GM21423 (cell line): ENCODE results near the gene MC1R.
"Not testable (repeated sequence)": the region's sequence is repeated elsewhere in the genome, so short reads cannot be mapped to it uniquely, and the experiment has no call there.

Experiments
- ATAC-seq: cut with Tn5 transposase; IDR thresholded peaks from one replicate; pipeline ENCODE4 v1.9.1; 2021; ENCODE audit warnings: mild to moderate bottlenecking, moderate library complexity; ENCODE audit not compliant: unreplicated experiment

Gene MC1R

DNA sequence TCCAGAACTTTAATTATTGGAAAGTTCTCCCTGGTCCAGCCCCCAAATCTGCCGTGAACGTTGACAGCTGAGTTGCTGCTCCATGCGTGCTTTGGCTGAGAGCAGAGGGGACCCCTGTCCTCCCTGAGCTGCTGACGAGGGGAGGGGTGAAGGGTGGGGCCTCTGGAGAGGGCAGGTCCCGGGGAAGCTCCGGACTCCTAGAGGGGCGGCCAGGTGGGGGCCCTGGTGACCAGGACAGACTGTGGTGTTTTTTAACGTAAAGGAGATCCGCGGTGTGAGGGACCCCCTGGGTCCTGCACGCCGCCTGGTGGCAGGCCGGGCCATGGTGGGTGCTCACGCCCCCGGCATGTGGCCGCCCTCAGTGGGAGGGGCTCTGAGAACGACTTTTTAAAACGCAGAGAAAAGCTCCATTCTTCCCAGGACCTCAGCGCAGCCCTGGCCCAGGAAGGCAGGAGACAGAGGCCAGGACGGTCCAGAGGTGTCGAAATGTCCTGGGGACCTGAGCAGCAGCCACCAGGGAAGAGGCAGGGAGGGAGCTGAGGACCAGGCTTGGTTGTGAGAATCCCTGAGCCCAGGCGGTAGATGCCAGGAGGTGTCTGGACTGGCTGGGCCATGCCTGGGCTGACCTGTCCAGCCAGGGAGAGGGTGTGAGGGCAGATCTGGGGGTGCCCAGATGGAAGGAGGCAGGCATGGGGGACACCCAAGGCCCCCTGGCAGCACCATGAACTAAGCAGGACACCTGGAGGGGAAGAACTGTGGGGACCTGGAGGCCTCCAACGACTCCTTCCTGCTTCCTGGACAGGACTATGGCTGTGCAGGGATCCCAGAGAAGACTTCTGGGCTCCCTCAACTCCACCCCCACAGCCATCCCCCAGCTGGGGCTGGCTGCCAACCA lies at the start of gene MC1R:
Gene MC1R (plus strand): TSS at position 410 of the 895 bp plus-strand sequence. CDS start 397 bp downstream, at position 807.
- no peak for ATAC-seq

DNA sequence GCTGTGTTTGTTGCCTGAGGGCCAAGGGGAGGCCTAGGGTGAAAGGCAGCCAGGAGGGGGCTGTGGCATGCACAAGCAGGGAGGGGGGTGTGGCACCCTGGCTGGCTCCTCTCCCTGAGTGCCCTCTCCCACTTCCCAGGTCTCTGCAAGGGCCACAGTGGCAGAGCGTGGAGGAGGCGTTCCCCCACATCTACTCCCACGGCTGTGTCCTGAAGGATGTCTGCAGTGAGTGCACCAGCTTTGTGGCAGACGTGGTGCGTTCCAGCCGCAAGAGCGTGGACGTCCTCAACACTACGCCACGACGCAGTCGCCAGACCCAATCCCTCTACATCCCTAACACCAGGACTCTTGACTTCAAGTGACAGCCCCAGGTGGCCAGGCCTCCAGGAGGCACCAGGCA lies 48.8 kb upstream of the MC1R start:
- ATAC-seq, result no peak

DNA sequence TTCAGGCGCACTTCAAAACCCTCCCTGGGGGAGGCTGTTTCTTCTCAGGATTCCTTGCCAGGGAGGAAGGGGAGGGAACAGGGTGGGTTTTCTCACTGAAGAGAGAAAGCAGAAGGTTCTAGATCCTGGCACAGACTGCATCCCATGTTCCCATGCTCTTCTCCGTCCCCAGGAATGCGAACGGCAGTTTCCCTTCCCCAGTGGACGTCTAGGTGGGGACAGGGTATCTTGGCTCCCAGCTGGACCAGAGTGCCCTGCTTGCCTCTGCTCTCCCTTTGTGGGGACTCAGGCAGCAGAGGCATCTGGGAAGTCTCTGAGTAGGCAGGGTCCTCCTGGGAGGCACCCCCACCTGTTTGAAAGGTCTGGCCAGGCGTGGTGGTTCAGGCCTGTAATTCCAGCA lies 48.2 kb upstream of the MC1R start:
- ATAC-seq, result no peak

DNA sequence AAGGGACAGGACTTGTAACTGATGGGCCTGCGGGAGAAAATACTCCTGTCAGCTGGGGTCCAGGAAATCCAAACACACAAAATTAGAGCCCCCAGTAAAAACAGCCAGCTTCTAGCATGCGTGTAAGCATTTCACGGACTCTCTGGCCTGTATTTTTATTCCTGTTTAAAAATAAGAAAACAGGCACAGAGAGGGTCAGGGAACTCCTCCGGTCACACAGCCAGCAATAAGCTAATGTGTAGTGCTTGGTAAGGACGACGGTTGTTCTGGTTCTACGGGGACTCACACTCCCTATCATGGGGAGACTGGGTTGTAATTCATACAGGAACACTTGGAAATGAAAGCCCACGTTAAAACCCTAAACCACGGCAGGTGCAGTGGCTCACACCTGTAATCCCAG lies 46.8 kb upstream of the MC1R start:
- no peak for ATAC-seq

DNA sequence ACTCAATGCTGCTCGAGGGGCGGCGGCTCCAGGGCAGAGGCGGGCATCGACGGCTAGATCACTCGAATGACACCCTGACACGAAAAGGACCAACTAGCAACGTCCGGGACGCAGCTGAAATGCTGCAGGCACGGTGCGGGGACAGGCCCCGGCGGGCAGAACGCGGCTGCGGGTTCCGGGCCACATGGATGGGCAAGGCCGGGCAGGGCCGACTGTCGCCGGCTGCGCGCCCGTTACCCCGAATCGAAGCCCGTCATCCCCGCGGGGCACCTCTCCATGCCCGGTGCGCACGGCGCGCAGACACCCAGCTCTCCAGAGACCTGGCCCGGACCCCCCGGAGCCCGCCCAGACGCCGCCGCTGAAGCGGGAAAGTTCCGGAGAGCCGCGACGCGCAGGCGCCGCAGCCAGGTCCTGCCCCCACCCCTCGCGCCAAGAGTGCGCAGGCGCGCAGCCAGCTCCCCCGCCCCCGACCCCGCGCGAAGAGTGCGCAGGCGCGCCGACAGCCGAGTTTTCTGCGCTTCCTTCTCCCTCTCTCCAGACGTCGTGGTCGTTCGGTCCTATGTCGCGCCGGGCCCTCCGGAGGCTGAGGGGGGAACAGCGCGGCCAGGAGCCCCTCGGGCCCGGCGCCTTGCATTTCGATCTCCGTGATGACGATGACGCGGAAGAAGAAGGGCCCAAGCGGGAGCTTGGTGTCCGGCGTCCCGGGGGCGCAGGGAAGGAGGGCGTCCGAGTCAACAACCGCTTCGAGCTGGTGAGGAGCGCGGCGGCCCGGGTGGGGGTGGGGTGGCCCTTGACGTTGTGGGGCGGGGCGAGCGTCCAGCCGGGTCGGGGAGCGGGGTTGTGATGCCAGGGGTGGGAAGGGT lies 45.3 kb upstream of the MC1R start, which contains the start of gene TCF25:
Gene TCF25 (plus strand): TSS at position 484 of the 863 bp plus-strand sequence. CDS start 76 bp downstream, at position 560.
- peak; percentile 37 for ATAC-seq

DNA sequence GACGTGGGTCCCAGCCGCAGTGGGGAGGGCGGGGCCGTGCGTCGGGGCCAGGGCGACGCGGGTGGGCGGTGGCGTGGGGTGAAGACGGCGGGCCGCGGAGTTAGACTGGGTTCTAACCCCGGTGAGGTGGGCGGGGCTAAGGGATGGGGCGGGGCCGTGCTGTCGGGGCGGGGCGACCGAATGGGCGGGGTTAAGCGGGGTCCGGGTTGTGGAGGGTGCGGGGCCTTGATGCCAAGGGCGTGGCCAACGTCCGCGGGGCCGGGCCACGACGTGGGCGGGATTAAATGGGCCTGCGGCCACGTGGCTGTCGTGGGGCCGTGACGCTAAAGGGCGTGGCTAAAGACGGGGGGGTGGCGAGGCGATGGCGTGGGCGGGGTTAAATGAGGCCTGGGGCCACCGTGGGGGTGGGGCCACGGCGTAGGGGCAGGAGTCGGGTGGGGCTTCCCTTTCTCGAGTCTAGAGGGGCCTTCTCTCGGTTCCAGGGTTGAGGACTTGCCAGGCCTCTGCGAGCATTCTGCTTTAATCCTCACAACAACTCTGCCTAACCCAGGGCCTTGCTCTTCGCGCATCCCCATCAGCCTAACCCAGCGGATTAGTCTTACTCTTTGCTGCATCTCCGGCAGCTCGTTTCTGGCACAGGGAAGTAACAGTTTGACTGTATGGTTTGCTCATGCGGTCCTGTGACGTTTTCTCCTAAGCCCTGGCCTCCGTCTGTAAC lies 44.5 kb upstream of the MC1R start:
- peak; percentile 70 for ATAC-seq

DNA sequence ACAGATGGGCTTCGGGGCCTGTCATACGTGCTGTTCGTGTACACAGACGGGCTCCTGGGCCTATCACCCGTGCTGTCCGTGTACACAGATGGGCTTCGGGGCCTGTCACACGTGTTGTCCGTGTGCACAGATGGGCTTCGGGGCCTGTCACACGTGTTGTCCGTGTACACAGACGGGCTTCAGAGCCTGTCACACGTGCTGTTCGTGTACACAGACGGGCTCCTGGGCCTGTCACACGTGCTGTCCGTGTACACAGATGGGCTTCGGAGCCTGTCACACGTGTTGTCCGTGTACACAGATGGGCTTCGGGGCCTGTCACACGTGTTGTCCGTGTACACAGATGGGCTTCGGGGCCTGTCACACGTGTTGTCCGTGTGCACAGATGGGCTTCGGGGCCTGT lies 39.5 kb upstream of the MC1R start:
- not testable (repeated sequence) for ATAC-seq

DNA sequence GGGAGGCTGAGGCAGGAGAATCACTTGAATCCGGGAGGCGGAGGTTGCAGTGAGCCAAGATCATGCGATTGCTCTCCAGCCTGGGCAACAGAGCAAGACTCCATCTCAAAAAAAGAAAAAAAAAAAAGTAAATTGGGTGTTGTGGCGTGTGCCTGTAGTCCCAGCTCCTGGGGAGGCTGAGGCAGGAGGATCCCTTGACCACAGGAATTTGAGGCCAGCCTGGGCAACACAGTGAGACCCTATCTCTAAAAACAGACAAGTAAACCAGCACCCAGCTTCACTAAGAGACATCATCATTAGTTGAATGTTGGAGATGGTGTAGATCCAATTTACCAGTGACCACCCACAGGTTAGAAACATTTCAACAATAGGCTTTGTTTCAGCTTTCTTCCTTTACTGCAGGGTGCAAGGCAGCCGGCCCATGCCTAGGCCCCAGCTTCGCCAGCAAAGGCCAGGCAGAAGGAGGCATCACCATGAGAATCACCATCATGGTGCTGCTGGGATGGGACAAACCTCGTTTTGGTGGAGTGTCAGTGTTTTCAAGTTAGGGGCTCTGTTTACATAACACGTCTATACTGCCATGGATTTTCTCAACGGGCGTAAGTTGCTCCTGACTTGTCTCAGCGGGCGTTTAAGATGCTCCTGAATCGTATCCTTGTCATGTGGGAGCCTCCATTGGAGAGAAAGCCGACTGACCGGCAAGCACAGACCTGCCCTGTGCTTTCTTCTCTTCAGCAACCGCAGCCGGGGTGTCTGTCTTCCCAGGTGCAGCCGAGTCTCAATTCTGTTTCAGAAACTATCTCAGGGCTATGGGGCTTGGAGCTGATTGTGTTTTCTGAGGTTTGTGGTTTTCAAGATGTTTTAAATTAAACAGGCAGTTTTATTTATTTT lies 37.9 kb upstream of the MC1R start:
- ATAC-seq, result no peak

DNA sequence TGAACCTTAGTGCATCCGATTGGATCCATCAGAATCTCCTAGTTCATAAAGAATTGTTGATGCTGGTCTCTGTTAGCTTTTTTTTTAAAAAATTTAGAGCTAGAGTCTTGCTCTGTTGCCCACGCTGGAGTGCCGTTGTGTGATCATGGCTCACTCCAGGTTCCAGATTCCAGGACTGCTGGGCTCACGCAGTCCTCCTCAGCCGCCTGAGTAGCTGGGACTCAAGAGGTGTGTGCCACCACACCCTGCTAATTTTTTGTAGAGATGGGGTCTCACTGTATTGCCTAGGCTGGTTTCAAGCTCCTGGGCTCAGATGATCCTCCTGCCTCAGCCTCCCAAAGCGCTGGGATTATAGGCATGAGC lies 37.3 kb upstream of the MC1R start:
- no peak for ATAC-seq

DNA sequence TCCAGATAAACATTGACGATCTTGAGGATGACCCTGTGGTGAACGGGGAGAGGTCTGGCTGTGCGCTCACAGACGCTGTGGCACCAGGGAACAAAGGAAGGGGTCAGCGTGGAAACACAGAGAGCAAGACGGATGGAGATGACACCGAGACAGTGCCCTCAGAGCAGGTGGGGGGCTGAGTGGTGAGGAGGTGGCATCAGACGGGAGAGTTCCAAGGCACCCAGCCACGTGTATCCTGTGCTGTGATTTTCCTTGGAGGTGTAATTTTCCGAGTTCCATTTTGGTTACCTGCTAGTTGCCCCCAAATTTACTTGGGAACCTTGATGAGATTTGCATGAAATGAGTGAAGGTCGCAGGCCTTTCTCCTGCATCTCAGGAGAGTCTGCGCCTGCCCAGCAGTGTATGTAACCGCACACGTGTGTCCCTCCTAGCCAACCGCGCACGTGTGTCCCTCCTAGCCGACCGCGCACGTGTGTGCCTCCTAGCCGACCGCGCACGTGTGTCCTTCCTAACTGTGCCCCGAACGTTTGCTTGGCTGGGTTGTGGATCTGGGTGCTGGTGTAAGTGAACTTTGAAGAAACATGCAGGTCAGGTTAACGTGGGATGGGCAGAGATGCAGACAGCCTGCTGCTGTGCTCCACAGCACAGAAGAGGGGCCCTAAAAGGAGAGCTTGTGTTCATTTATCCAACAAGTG lies 35.2 kb upstream of the MC1R start:
- no peak for ATAC-seq

DNA sequence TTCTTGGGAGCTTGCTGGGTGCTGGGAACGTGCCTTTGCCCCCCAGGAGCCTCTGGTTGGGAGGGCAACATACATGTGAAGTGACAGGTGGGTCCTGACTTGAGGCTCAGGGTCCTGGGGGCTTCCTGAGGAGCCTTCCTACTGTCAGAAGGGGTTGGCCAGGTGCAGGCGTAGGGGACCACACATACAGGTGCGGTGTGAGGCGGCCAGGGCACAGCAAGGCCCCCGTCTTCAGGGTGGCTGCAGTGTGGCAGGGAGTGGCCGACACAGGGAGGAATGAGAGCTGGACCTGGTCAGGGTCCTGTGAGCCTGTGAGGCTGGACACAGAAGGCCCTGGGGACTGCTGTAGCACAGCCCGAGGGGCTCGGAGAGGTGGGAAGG lies 34.6 kb upstream of the MC1R start:
- no peak for ATAC-seq

DNA sequence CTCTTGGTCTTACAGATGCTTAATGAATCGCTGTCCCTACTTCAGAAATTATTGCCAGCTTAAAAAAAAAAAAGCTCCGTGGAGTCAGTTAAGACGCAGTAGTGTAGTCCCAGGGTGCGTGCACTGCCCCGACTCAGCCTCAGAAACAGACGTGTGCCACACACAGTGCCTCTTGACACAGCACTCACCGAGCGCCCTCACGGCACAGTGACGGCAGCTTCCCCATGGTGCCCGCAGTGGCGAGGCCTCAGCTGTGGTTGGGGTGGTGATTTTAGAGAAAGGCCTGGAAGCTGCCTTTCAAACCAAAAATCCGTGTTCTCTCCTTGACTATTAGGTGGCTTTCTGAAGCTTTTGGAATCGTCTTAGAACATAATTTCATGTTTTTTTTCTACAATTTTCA lies 31.4 kb upstream of the MC1R start:
- ATAC-seq, result no peak

DNA sequence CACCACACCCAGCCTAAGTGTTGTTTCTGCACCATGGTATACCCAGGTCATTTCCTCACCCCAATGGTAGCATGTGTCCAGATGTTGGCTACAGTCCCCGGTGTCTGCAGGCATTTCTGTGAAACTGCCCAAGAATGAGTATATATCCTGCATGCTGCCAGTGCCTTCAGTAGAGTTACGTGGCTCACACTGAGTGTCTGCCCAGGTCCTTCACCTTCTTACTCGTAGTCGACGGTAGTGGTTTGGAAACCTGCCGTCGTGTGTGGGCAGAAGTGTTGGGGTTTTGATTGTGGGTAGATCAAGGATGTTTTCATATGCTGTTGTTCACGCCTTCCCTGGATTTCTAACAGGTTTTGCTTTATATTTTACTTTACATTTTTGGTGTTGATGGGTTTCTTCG lies 28.5 kb upstream of the MC1R start:
- ATAC-seq, result no peak

DNA sequence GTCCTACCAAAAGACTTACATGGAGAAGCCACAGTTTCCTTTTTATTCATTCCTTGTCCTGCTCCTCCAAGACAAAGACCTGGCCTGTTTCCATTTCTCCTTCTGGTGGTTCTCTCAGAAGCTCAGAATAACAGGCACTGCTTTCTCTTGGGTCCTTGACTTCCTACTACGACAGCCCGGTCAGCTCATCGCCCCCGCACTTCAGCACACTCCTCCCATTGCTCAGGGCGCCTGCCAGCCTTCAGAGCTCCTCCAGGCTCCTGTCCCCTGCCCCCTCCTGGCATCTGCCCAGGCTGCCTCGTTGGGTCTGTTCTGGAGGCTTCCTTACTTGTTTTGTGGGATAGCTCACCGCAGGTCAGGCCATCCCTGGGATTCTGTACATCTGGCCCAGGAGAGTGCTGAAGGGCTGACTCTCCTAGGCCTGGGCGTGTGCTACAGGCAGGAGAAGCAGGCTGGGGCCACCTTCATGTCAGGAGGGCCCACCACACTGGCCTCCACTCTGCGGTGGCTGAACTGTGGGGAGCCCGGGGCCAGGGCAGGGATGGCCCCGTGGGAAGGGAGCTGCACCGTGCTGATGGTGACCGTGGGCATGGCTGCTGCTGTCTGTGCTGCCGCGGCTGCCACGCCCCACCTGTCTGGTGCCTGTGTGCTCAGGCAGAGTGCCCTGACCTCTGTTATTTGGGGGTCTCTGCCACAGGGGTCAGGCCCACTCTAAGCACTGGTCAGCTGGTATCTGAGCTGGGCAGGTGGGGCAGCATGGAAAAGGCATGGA lies 27.6 kb upstream of the MC1R start:
- no peak for ATAC-seq

DNA sequence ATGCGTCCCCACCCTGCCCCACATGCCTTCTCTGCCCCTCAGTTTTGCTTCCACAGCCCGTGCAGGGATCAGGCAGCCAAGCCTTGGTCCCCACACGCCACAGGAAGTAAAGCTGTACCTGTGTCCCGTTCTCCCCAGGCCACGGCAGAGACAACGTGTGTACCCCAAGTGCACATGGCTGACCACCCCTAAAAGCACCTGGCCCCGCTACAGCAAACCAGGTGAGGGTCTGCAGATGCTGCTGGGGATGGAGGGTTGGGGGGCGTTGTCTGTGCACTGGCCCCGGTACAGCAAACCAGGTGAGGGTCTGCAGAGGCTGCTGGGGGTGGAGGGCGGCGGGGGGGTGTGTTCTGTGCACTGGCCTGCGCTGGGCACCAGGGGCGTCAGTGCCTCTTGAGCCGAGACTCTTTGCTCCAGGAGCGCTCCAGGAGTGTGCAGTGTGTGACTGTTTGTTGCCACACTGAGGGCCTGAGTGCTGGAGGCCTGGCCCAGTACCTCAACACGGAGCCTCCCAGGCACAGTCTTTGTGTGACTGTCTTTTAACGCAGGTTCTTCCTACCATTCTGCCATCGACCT lies 26.5 kb upstream of the MC1R start:
- no peak for ATAC-seq

DNA sequence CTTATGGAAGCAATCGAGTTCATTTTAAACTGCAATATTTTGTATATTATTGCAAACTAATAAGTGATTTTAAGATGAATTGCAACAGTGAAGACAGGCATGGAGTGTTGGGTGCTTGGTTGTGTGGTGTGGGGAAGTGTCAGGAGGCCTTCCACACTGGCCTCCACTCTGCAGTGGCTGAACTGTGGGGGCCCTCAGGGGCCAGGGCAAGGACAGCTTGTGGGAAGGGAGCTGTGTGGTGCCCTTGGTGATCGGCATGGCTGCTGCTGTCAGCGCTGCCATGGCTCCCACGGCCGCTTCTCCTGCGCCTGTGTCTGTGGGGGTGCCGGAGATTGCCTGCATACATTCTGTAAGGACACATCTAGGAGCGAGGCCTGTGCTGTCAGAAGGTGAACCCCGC lies 26.0 kb upstream of the MC1R start:
- ATAC-seq, result no peak

DNA sequence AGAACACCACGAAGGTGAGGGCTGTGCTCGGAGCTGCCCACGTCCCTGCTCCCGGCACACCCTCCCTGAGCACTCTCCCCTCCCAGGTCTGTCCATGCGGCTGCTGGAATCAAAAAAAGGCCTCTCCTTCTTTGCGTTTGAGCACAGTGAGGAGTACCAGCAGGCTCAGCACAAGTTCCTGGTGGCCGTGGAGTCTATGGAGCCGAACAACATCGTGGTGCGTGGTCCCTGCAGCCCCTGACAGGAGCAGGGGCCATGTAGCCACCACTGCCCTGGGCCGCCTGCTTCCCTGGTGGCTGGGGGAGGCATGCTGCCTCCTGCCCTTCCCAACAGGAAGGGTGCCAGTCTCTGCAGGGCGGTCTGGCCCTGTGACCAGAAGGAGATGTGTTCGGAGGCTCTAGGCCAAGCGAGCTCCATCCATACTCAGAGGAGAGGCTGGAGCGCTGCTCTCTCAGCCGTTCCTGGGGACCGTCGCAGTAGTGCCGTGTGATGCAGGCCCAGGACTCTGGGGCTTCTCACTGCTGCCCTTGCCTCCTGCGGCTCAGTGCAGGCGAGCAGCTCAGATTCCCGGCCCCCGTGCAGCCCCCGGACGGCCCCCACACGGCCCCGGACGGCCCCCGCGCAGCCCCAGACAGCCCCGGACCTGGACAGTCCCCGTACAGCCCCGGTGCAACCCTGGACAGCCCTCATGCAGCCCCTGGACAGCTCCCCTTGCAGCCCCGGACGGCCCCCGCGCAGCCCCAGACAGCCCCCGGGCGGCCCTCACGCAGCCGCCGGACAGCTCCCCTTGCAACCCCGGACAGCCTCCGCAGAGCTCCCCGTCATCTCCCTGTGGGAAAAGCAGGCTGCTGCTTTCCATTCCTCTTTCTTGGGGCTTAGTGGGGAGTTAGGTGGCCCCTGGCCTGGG lies 24.8 kb upstream of the MC1R start:
- no peak for ATAC-seq
